Loucy (cell line): Measurements from ENCODE around the gene MIF4GD.

Experiments used
- H2AFZ ChIP-seq: fragments of 200-600 bp; sonication (generic); 2 replicates; pipeline ENCODE4 v1.6.0; 2016; ENCODE audit warnings: antibody characterized with exemption, mild to moderate bottlenecking, low read length, moderate library complexity
- H3F3A ChIP-seq: fragments of 200-600 bp; 2 replicates; pipeline ENCODE4 v1.6.0; 2016; ENCODE audit warnings: antibody characterized with exemption, low read depth, mild to moderate bottlenecking
- H3K27me3 ChIP-seq: fragments of 200-600 bp; sonication (generic); 2 replicates; pipeline ENCODE4 v1.6.1; 2014; ENCODE audit warnings: low read length, mild to moderate bottlenecking; ENCODE audit not compliant: insufficient read depth, poor library complexity, severe bottlenecking
- H3K36me3 ChIP-seq: fragments of 200-600 bp; sonication (generic); 2 replicates; pipeline ENCODE4 v1.6.1; 2016; ENCODE audit warnings: low read length; ENCODE audit not compliant: insufficient read depth
- H3K4me1 ChIP-seq: fragments of 200-600 bp; sonication (generic); 2 replicates; pipeline ENCODE4 v1.5.1; 2014; ENCODE audit warnings: low read length, mild to moderate bottlenecking; ENCODE audit not compliant: insufficient read depth, poor library complexity, severe bottlenecking
- H3K4me2 ChIP-seq: fragments of 200-600 bp; sonication (generic); 2 replicates; pipeline ENCODE4 v1.6.0; 2014; ENCODE audit warnings: antibody characterized with exemption, low read length, low read depth, mild to moderate bottlenecking; ENCODE audit not compliant: poor library complexity, severe bottlenecking
- H3K4me3 ChIP-seq: fragments of 200-600 bp; sonication (generic); 2 replicates; pipeline ENCODE4 v1.5.1; 2014; ENCODE audit warnings: low read length, mild to moderate bottlenecking, mixed read lengths; ENCODE audit not compliant: poor library complexity, severe bottlenecking
- H3K79me2 ChIP-seq: fragments of 200-600 bp; sonication (generic); 2 replicates; pipeline ENCODE4 v1.6.1; 2014; ENCODE audit warnings: low read length; ENCODE audit not compliant: insufficient read depth
- H3K9ac ChIP-seq: fragments of 200-600 bp; sonication (generic); 2 replicates; pipeline ENCODE4 v1.6.0; 2014; ENCODE audit warnings: mild to moderate bottlenecking, low read depth, low read length, moderate library complexity; ENCODE audit not compliant: poor library complexity, severe bottlenecking
- H3K9me2 ChIP-seq: fragments of 200-600 bp; sonication (generic); replicated peaks from 2 replicates; pipeline ENCODE4 v1.6.1; 2016; ENCODE audit warnings: low read depth, low read length, mixed read lengths
- H3K9me3 ChIP-seq: fragments of 200-600 bp; sonication (generic); 2 replicates; pipeline ENCODE4 v1.6.1; 2014; ENCODE audit warnings: mild to moderate bottlenecking, antibody characterized with exemption, low read length, low read depth; ENCODE audit not compliant: insufficient read depth
- H4K20me1 ChIP-seq: fragments of 200-600 bp; sonication (generic); 2 replicates; pipeline ENCODE4 v1.6.0; 2014; ENCODE audit warnings: antibody characterized with exemption, low read length, mild to moderate bottlenecking; ENCODE audit not compliant: insufficient read depth, poor library complexity, severe bottlenecking
- CTCF ChIP-seq: fragments of 200-600 bp; sonication (generic); conservative IDR thresholded peaks from 2 replicates; pipeline ENCODE4 v1.5.1; 2014; ENCODE audit warnings: mild to moderate bottlenecking, antibody characterized with exemption, low read length
- EZH2phosphoT487 ChIP-seq: fragments of 200-600 bp; IDR thresholded peaks from 2 replicates; pipeline ENCODE4 v1.6.1; 2018; ENCODE audit warnings: antibody characterized with exemption, mild to moderate bottlenecking, moderate library complexity, borderline replicate concordance

The MIF4GD gene

GRCh38 chr17:75269844-75270217 is 1.2 kb downstream of the MIF4GD start:
- H3K79me2 ChIP-seq: peaks cover 34% of the 10 kb centered on the region; the same call in 1 of the 2 replicates
- H3F3A ChIP-seq: no peaks in the 10 kb centered on the region
- H3K9me3 ChIP-seq: no peaks in the 10 kb centered on the region
- H3K9me2 ChIP-seq: no peaks in the 10 kb centered on the region
- no peaks in the 10 kb centered on the region for H4K20me1 ChIP-seq
- peaks cover 19% of the 10 kb centered on the region; the same call in 1 of the 2 replicates for H3K36me3 ChIP-seq
- H3K4me1 ChIP-seq: peaks cover 26% of the 10 kb centered on the region
- peak overlapping the region; percentile 91 for H3K4me2 ChIP-seq
- H3K9ac ChIP-seq: peak overlapping the region; percentile 85
- no peak for TF ChIP-seq CTCF
- no peak for TF ChIP-seq EZH2phosphoT487
- H3K4me3 ChIP-seq: peak overlapping the region; percentile 87
- H3K27me3 ChIP-seq: no peaks in the 10 kb centered on the region
- H2AFZ ChIP-seq: no peak overlapping the region

- Histone ChIP-seq H3K9me3 (no peaks in the 10 kb centered on the region), H3K9ac (no peak overlapping the region), H3K4me3 (no peak overlapping the region), H3K9me2 (no peaks in the 10 kb centered on the region), H3K36me3 (peaks cover 16% of the 10 kb centered on the region; the same call in 1 of the 2 replicates), H3K79me2 (peaks cover 39% of the 10 kb centered on the region), H3K27me3 (no peaks in the 10 kb centered on the region), H3K4me2 (no peak overlapping the region), H3F3A (no peaks in the 10 kb centered on the region), H3K4me1 (peaks cover 25% of the 10 kb centered on the region), H2AFZ (no peak overlapping the region), H4K20me1 (no peaks in the 10 kb centered on the region)
- no peak for TF ChIP-seq CTCF
- TF ChIP-seq EZH2phosphoT487: no peak
Measured at GRCh38 chr17:75267411-75268232, 3.4 kb downstream of the MIF4GD start.

- peaks cover 39% of the 10 kb centered on the region for H3K79me2 ChIP-seq
- TF ChIP-seq CTCF (no peak), EZH2phosphoT487 (no peak)
- H3F3A ChIP-seq: no peaks in the 10 kb centered on the region
- H3K9me2 ChIP-seq: no peaks in the 10 kb centered on the region
- H2AFZ ChIP-seq: no peak overlapping the region
- H3K4me3 ChIP-seq: no peak overlapping the region
- no peaks in the 10 kb centered on the region for H3K27me3 ChIP-seq
- no peak overlapping the region for H3K9ac ChIP-seq
- no peak overlapping the region for H3K4me2 ChIP-seq
- H3K36me3 ChIP-seq: peaks cover 16% of the 10 kb centered on the region; the same call in 1 of the 2 replicates
- H3K4me1 ChIP-seq: peaks cover 23% of the 10 kb centered on the region
- no peaks in the 10 kb centered on the region for H3K9me3 ChIP-seq
- H4K20me1 ChIP-seq: no peaks in the 10 kb centered on the region
Measured at GRCh38 chr17:75267153-75267410, 3.9 kb downstream of the MIF4GD start.
